SK-N-DZ (cell line): ENCODE data around the gene MAPK12.
"Not testable (repeated sequence)": the region's sequence is repeated elsewhere in the genome, so short reads cannot be mapped to it uniquely, and the experiment has no call there.

Source experiments
- DNase-seq: peaks from one replicate; pipeline ENCODE4 v3.0.0-alpha.2; 2015; ENCODE audit warnings: low spot score

MAPK12 gene

DNA sequence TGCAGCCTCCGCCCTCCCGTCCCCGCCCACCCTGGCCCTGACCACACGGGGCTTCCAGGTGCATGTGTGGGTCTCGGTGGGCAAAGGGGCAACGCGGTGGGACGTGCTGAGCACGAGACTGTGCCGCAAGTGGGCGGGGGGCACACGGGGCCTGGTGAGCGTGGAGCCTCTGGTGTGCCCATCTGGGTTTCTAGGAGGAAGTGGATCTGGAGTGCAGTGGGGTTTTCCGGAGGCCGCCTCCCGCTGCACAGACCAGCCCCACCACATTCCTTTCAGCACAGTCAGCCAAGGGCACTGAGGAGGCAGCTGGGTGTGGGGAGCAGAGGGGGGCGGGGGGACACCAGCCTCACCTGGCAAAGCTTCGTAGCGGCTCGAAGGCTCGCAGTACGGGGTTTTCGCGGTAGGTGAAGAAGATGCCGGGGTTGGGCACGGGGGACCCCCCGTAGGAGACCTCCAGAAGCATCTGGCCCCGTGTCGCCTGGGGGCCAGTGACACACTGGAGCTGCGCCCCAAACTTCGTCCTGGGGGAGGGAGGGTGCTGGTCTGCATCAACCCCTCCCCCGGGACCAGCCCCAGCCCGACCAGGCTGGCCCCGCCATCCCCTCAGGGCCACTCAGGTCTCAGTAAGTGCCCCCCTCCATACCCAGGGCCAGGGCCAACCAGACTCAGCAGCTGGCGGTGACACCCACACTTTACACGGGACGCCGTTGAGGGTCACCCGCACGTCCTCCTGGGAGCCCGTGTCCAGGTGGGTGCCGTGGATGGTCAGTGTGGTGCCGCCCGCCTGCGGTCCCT is 21.1 kb upstream of the MAPK12 start:
- DNase-seq: no peak

DNA sequence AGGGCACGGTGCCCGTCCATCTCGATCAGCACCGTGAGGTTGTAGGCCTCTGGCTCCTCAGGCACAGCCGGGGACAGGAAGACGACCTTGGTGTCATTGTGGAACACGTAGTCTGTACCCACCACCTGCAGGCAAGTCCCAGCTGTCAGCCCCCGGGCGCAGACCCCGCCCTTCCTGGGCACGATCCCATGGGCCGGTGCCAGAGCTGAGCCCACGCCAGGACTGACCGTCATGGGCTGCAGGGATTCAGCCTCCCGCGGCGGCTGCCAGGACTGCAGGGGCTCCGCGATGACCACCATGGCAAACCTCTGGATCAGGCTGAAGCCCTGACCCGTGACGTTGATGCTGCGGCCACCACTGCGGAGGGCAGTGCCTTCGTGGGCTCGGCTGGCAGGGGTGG is 20.5 kb upstream of the MAPK12 start:
- DNase-seq: no peak

DNA sequence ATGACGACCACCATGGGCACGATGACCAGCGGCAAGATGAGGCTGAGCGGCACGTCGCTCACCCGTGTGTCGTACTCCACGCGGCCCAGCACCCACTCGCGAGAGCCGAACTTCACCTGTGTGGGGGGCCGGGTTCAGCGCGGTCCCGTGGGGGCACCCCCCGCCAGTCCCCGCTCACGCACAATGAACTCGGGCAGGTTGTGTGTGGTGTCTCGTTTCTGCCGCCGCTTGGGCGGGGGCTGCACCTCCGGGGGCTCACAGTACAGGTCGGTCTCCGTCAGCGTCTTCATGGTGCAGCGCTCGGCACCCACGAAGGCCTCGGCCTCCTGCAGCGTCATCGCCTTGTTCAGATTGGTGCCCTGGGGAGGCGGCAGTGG is 19.9 kb upstream of the MAPK12 start:
- DNase-seq: no peak

- no peak for DNase-seq
Observed at GRCh38 chr22:50280708-50281383, 19.4 kb upstream of the MAPK12 start.

- no peak for DNase-seq
Observed at GRCh38 chr22:50280022-50280707, 18.7 kb upstream of the MAPK12 start.

- no peak for DNase-seq
Observed at GRCh38 chr22:50278956-50279619, 17.6 kb upstream of the MAPK12 start.

DNA sequence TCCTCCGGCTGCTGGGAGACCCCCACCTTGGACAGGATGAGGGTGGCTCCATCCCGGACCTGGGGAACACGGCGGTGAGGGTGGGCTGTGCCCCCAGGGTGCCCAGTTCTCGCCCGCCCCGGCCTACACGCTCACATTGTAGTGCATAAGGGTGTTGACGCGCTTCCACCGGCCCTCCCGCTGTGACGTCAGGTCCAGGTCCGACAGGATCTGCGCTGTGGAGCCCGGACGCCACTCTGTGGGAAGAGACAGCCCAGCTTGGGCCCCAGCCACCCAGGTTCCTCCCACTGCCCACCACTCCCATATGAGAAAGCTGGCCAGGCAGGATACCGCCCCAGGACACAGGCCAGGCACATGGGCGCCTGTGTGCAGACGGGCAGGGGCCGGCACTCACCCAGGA is 17.0 kb upstream of the MAPK12 start:
- no peak for DNase-seq

- DNase-seq: no peak
Observed at GRCh38 chr22:50277761-50278160, 16.3 kb upstream of the MAPK12 start.

DNA sequence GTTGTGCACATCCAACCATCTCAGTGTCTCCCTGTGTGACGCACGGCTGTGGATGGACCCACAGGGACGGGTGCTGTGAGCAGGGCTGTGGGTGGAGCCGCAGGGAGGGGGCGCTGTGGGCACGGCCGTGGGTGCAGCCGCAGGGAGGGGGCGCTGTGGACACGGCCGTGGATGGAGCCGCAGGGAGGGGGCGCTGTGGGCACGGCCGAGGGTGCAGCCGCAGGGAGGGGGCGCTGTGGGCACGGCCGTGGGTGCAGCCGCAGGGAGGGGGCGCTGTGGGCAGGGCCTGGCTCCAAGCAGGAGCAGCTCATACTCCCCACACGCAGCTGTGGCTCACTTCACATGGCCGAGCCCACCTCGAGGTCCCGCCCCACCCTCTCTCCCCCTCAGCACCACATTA is 14.7 kb upstream of the MAPK12 start:
- DNase-seq: peak; percentile 38

DNA sequence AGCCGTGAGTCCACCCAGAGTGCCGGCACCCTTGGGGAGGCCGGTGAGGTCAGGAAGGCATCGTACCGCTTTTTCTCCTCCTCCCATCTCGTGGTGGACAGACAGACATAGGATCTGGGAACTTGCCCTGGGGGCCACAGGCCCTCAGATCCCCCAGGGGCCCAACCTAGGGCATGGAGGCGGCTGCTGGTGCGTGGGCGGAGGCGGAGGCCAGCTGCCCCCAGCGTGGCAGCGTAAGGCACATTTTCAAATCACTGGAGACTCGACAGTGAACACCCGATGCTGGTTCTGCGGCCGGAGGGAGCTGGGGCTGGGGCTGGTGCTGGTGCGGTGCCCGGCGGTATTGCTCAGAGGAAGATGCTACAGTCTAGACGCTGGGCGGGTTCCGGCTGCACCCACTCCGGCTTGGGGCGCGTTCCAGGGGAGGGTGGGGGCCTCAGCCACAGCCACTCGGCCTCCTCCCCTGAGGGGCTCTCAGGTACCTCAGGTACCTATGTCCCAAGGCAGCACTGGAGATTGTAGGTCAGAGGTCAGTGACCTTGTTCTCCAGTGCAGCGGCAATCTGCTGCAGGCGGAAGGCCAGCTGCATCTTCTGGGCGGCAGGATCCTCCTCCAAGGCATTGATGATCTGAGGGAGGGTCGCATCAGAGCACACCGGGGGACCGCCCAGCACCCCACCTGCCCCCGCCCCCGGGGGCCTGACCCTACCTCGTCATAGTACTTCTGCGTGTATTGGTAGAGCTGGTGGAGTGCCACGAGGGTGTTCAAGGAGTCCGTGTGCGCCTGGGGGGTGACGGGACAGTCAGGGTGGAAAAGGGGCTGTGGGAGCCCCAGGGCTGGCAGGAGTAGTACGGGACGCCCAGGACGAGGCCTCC is 13.9 kb upstream of the MAPK12 start:
- no peak for DNase-seq

- no peak for DNase-seq
Observed at GRCh38 chr22:50274771-50275170, 13.3 kb upstream of the MAPK12 start.

GRCh38 chr22:50274311-50274710 is 12.8 kb upstream of the MAPK12 start:
- DNase-seq: peak; percentile 60

GRCh38 chr22:50273781-50274180 is 12.3 kb upstream of the MAPK12 start:
- DNase-seq: not testable (repeated sequence)

DNA sequence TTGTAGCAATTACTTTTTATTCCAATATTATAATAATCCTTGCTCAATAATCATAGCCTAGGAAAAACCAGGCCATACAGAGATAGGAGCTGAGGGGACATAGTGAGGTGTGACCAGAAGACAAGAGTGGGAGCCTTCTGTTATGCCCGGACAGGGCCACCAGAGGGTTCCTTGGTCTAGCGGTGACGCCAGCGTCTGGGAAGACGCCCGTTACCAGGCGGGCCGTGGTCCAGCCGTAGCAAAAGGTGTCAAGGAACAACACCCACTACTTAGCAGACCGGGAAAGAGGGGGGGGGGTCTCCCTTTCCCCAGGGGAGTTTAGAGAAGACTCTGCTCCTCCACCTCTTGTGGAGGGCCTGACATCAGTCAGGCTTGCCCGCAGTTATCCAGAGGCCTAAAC is 11.9 kb upstream of the MAPK12 start:
- DNase-seq: not testable (repeated sequence)

DNA sequence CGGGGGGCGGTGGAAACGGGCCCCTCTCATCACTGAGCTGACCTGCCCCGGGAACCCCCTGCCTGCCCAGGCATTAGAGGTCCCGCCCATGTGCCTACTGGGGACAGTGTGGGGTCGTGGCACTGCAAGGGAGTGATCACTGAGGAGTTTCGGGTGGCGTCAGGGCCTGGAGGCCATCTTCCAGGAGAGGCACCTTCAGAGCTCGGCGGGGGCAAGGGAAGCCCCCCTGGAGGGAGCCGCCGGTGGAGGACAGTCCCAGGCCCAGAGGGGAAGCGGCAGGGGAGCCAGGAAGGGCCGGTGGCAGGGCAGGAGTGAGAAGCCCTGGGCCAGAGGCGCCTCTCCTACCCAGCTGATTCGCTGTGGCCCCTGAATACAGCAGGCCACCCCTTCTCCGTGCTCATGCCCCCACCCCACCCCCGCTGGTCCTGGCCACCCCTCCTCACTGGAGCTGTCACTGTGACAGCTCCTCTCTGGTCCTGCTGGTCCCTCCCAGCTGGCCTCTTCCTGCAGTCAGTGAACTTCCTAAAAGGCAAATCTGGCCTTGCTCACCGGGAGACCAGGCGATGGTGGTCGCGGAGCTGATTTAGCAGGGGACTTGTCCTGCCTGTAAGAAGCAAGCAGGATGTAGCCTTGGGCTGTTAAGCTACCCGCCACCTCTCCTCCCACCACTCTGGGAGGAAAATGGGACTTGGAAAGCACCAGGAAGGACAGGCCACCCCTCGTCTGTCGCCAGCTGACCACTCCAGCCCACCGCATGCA is 10.7 kb upstream of the MAPK12 start:
- DNase-seq: peak; percentile 40

DNA sequence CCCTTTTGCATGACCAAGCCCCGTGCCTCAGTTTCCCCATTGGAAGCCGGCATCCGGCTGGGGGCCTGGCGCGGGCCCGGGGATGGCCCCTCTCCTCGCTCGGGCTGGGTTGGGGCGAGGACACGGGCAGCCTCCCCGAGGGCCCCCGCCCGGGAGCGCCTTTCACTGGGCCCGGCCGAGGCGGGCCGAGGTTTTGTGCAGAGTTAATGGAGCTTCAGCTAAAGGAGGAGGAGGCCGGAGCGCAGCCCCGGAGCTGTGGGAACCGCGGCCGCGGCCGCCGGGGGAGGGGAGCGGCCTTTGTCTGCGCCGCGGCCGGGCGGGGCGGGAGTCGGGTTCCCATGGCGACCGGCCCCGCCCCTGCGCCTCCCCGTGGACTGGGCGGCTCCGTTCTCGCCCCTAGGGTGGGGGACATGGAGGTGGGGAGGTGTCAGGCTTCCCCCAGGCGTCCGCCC is 10.1 kb upstream of the MAPK12 start:
- DNase-seq: peak; percentile 74

- DNase-seq: no peak
Observed at GRCh38 chr22:50270666-50271394, 9.3 kb upstream of the MAPK12 start.

DNA sequence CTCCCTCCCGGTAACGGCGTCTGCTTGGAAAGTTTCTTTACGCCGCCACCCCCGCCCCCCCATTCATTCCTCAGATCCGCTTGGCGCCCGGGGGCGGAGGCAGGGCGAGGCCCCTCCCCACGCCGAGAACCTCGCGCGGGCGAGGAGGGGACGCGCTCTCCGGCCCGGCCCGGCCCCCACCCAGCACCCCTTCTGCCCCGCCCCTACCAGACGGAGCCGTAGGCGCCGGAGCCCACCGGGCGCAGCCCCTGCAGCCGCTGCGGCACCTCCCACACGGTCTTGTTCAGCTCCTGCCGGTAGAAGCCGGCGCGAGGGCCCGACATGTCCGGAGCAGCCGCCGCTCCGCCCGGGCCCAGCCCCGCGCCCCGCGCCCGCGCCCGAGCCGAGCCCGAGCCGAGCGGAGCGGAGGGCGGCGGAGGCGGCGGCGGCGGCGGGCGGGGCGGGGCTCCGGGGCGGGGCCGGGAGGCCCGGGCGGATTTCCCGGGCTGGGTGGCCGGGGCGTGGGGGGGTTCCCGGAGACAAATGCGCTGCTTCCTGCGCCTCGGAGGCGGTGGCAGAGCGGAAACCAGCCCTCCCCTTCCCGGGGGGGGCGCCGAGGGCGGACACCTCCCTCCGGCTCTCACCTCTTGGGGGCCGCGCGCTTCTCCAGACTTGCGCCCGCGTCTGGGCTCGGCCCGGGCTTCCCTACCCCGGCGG is 8.6 kb upstream of the MAPK12 start, which contains the start of gene MAPK11:
MAPK11 (minus strand) TSS at position 411 of the 696 bp plus-strand sequence; CDS start at position 323, 88 bp downstream.
- DNase-seq: no peak

DNA sequence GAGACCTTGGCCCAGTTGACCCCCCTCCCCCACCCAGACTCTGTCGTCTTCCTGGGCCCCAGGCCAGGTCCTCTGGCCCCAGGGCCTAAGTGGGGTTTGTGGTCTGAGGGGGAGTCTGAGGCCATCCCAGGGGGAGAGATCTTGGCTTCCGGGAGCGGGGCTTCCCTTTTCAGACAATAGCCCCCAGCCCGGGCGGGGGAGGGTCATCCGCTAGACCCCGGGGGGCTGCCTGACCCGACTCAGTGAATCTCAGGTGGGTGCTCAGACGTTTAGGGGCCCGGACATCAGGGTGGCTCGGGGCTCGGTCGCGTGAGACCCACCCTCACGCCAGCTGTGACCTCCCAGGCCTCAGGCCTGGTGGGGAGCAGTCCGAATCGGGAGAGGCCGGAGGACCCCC is 8.1 kb upstream of the MAPK12 start:
- no peak for DNase-seq
